GM18870 (cell line): ENCODE data around the gene NBPF6.
A peak's percentile ranks its signal among the peaks of the same experiment; 100 is the strongest.
"Not testable (repeated sequence)": the region's sequence is repeated elsewhere in the genome, so short reads cannot be mapped to it uniquely, and the experiment has no call there.

Source experiments
- ATAC-seq: cut with Tn5 transposase; IDR thresholded peaks from one replicate; pipeline ENCODE4 v1.9.1; 2021; ENCODE audit warnings: moderate library complexity; ENCODE audit not compliant: unreplicated experiment

NBPF6 gene

GRCh38 chr1:108495008-108495407 lies 44.9 kb downstream of the NBPF6 start:
- not testable (repeated sequence) for ATAC-seq

- ATAC-seq = not testable (repeated sequence)
Measured at GRCh38 chr1:108496856-108497255, 46.7 kb downstream of the NBPF6 start.

GRCh38 chr1:108502138-108502537 lies 52.0 kb downstream of the NBPF6 start:
- ATAC-seq = no peak

GRCh38 chr1:108502624-108503023 lies 52.5 kb downstream of the NBPF6 start:
- no peak for ATAC-seq

- ATAC-seq = no peak
Measured at GRCh38 chr1:108503062-108503733, 53.1 kb downstream of the NBPF6 start.

- peak; percentile 72 for ATAC-seq
Measured at GRCh38 chr1:108504447-108504846, 54.3 kb downstream of the NBPF6 start.

GRCh38 chr1:108505763-108506070 lies 55.6 kb downstream of the NBPF6 start:
- ATAC-seq = no peak

- no peak for ATAC-seq
Measured at GRCh38 chr1:108511764-108512163, 61.6 kb downstream of the NBPF6 start.

GRCh38 chr1:108512239-108513043 lies 62.3 kb downstream of the NBPF6 start:
- ATAC-seq = no peak

GRCh38 chr1:108513044-108513415 lies 62.9 kb downstream of the NBPF6 start:
- no peak for ATAC-seq

- ATAC-seq = not testable (repeated sequence)
Measured at GRCh38 chr1:108513914-108514313, 63.8 kb downstream of the NBPF6 start.

- not testable (repeated sequence) for ATAC-seq
Measured at GRCh38 chr1:108517301-108517897, 67.3 kb downstream of the NBPF6 start.
